ENCODE data around the gene ALPG. TPM values are rescaled to one million over a fixed set of nuclear protein-coding genes. Genes with fewer than 3 reads are reported as not detected.

Gene ALPG
- total and polyA plus RNA-seq, 2 donors (not counting 3 experiments of a cell fraction or from before 2014, with no cell fraction given) = not detected

DNA sequence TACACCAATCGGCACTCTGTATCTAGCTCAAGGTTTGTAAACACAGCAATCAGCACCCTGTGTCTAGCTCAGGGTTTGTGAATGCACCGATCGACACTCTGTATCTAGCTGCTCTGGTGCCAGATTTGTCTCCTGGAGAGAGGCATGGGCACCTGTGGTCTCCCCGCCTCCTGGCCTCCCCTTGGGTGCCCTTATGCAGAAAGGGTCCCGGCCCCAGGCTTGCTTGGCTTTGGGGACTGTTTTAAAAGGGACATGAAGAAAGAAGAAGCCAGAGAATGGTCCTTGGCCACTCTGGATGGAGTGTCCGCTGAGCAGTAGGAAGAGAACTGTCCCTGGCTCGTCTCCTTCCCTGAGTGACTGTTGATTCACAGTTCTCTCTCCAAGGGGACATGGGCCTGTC, 39.6 kb upstream of the ALPG start:
- DNase-seq (ENCODE audit: low read depth, low spot score) = no peak
- Histone ChIP-seq H3K4me3 (replicated peaks in 1 of 3; ENCODE audit: insufficient read depth in 1 of 3, low read depth in 1 of 3, low read length in 3 of 3) (no peak overlapping the region), H3K79me2 (ENCODE audit: control insufficient read depth, insufficient read depth, low read length) (no peaks in the 10 kb centered on the region), H3K9me1 (replicated peaks; ENCODE audit: control insufficient read depth, extremely low read depth, insufficient read depth, low read length) (no peaks in the 10 kb centered on the region), H3K9me3 (replicated peaks; ENCODE audit: control insufficient read depth, insufficient read depth, low read length) (no peaks in the 10 kb centered on the region), H4K20me1 (replicated peaks; ENCODE audit: control insufficient read depth, extremely low read depth, insufficient read depth, low read length) (no peaks in the 10 kb centered on the region), H3K36me3 (ENCODE audit: control insufficient read depth in 2 of 2, extremely low read depth in 1 of 2, insufficient read depth in 2 of 2, low read length in 2 of 2) (no peaks in the 10 kb centered on the region), H3K27ac (ENCODE audit: insufficient read depth, low read depth, low read length) (no peak overlapping the region), H3K4me2 (ENCODE audit: insufficient read depth, low read length) (no peak overlapping the region), H2AFZ (ENCODE audit: low read depth, low read length) (no peak overlapping the region), H3K9ac (replicated peaks; ENCODE audit: extremely low read depth, insufficient read depth, low read length) (no peak overlapping the region), H3K4me1 (ENCODE audit: control insufficient read depth, extremely low read depth, insufficient read depth, low read length) (no peaks in the 10 kb centered on the region), H3K27me3 (ENCODE audit: control insufficient read depth in 2 of 2, insufficient read depth in 2 of 2, low read length in 2 of 2) (no peaks in the 10 kb centered on the region)
- intact Hi-C loops (cut with micrococcal nuclease) (loop anchor here (1.0 kb wide), 1 partner anchor 73 kb away; no protein-coding TSS in a partner anchor), dilution Hi-C loops (cut with MboI; ENCODE audit: extremely low pct_ligation_motif_present, low sequenced_read_pairs) (no loop called here)
- no TSS peak for BruUV-seq (replicated peaks)
- POLR2A ChIA-PET = no interaction called here
- no peak for FAIRE-seq
- CTCF ChIA-PET = interaction anchor here (1.1 to 3.6 kb wide), 3 partner anchors 11 to 72 kb away, joined by 3 to 13 read pairs (median 7); partner anchors contain the start of gene ALPP
- TF ChIP-seq MAX (IDR thresholded peaks at IDR 0.05; ENCODE audit: insufficient read depth, insufficient read length) (no peak), FOS (IDR thresholded peaks at IDR 0.05; ENCODE audit: borderline replicate concordance, insufficient read depth, low read length) (no peak), CTCF (IDR thresholded peaks at IDR 0.05; ENCODE audit: extremely low read depth in 1 of 2, insufficient read depth in 1 of 2, low read depth in 1 of 2, low read length in 2 of 2) (no peak), EZH2 (IDR thresholded peaks at IDR 0.05; ENCODE audit: borderline replicate concordance, low read depth, low read length, severe bottlenecking) (no peak), MYC (IDR thresholded peaks at IDR 0.05; ENCODE audit: low read depth, low read length) (no peak), JUN (IDR thresholded peaks at IDR 0.05; ENCODE audit: borderline replicate concordance, insufficient read depth, insufficient read length, low read depth) (no peak), POLR2A (IDR thresholded peaks at IDR 0.05; ENCODE audit: low read depth, low read length) (no peak), POLR2AphosphoS5 (IDR thresholded peaks at IDR 0.05; ENCODE audit: insufficient read depth, low read depth, low read length) (no peak), GATA2 (IDR thresholded peaks at IDR 0.05; ENCODE audit: insufficient read depth, insufficient read length, low read depth, low read length) (no peak)

Data from endothelial cell of umbilical vein (primary cell).